Kidney (tissue), 14 donors: ENCODE data around the gene SEMA4C. TPM values are rescaled to one million over a fixed set of nuclear protein-coding genes. Genes with fewer than 3 reads are reported as not detected.

ENCODE experiments used
- DNase-seq, 5 donors: peaks; one replicate each; pipeline ENCODE4 v3.0.0-alpha.2; 2013 to 2020
- FAIRE-seq: peaks from 2 replicates; lab custom pipeline; 2012; peaks lifted over from hg19 to GRCh38; lab: Jason Lieb, UNC
- H3K27ac ChIP-seq, 2 donors: one replicate each; pipeline ENCODE4 v1.7.0; 2013; ENCODE audit warnings: low read depth in 2 of 2, low read length in 2 of 2, inconsistent platforms in 1 of 2
- H3K27me3 ChIP-seq: one replicate; pipeline ENCODE4 v1.7.1; 2013; ENCODE audit warnings: low read length, inconsistent platforms; ENCODE audit not compliant: control insufficient read depth, insufficient read depth
- H3K36me3 ChIP-seq, 3 donors: one replicate each; pipeline versions ENCODE4 v1.7.0 to v1.7.1; 2013; ENCODE audit warnings: low read length in 3 of 3, control low read depth in 1 of 3, inconsistent platforms in 1 of 3; ENCODE audit not compliant: insufficient read depth in 3 of 3, control insufficient read depth in 2 of 3
- H3K4me1 ChIP-seq, 3 donors: one replicate each; pipeline versions ENCODE4 v1.7.0 to v1.7.1; 2013; ENCODE audit warnings: low read length in 3 of 3, inconsistent platforms in 1 of 3, low read depth in 1 of 3; ENCODE audit not compliant: control insufficient read depth in 2 of 3, insufficient read depth in 2 of 3
- H3K4me3 ChIP-seq, 3 donors: one replicate each; pipeline versions ENCODE4 v1.7.0 to v1.8.1; 2013; ENCODE audit warnings: low read length in 3 of 3, control low read depth in 1 of 3, inconsistent platforms in 1 of 3
- H3K9ac ChIP-seq, 3 donors: one replicate each; pipeline versions ENCODE4 v1.7.0 to v1.7.1; 2013; ENCODE audit warnings: low read length in 3 of 3, control low read depth in 1 of 3, inconsistent platforms in 1 of 3
- H3K9me3 ChIP-seq, 3 donors: one replicate each; pipeline versions ENCODE4 v1.7.0 to v1.7.1; 2013; ENCODE audit warnings: low read length in 3 of 3, control low read depth in 1 of 3, inconsistent platforms in 1 of 3; ENCODE audit not compliant: control insufficient read depth in 2 of 3, insufficient read depth in 1 of 3
- CTCF ChIP-seq: IDR thresholded peaks from 3 replicates; pipeline ENCODE4 v1.5.1; 2012; ENCODE audit warnings: mild to moderate bottlenecking, moderate library complexity, borderline replicate concordance; ENCODE audit not compliant: insufficient read depth; ENCODE audit errors: extremely low read depth
- intact Hi-C: fragments of 100-400 bp; cut with DNase I; formaldehyde crosslinking; loops from one replicate; pipeline ENCODE4 v1.11.1; 2022
- polyA plus RNA-seq: library from polyadenylated mRNA; stranded (reverse); fragments of 350-450 nt; fragmentation: Illumina TruSeq; extraction: RNeasy Lipid Tissue Mini Kit (QIAGEN cat#74804); gene quantifications from one replicate; pipeline ENCODE4 v1.2.3, GENCODE V29; 2014; ENCODE audit warnings: low read depth, low replicate concordance; ENCODE audit not compliant: insufficient read depth
- total RNA-seq: library from RNA; stranded (reverse); fragmentation: NEBNext Ultra II Directional; extraction: Animal tissue kit (Norgen Biotek cat#: 25700); gene quantifications from one replicate; pipeline ENCODE4 v1.2.1, GENCODE V29; 2021
- donor health status: control.
- donor health status: control.
- donor health status: control.
- donor health status: control.
- donor health status: control.
- donor health status: DM: yes; HTN: yes; CAD: no.
- donor health status: Normal renal cell carcinoma (clear cell type).

Gene SEMA4C
- total and polyA plus RNA-seq, 2 donors from 2014 or later, result 11.1 to 44.6 TPM

GRCh38 chr2:96873651-96874096 lies 3.8 kb upstream of the SEMA4C start:
- peaks cover 0 to 8% (median 2%) of the 10 kb centered on the region in 3 donors for H3K4me1 ChIP-seq
- peak overlapping the region; percentile 45 to 49 for H3K27ac ChIP-seq
- no peaks in the 10 kb centered on the region for H3K9me3 ChIP-seq
- no peaks in the 10 kb centered on the region for H3K27me3 ChIP-seq
- H3K4me3 ChIP-seq, result no peak overlapping the region
- DNase-seq, result peak in 1 of 5 donors; percentile 84
- no peak for TF ChIP-seq CTCF
- no peak for FAIRE-seq
- peak overlapping the region in 1 of 3 donors; percentile 60 for H3K9ac ChIP-seq
- intact Hi-C loops, result no loop called here
- H3K36me3 ChIP-seq, result no peaks in the 10 kb centered on the region

GRCh38 chr2:96872591-96873349 lies 2.9 kb upstream of the SEMA4C start:
- peak in 1 of 5 donors; percentile 72 for DNase-seq
- intact Hi-C loops, result no loop called here
- Histone ChIP-seq H3K27me3 (no peaks in the 10 kb centered on the region), H3K27ac (no peak overlapping the region), H3K9ac (no peak overlapping the region), H3K36me3 (no peaks in the 10 kb centered on the region), H3K4me3 (no peak overlapping the region), H3K4me1 (peaks cover 0 to 8% (median 6%) of the 10 kb centered on the region in 3 donors), H3K9me3 (no peaks in the 10 kb centered on the region)
- TF ChIP-seq CTCF, result no peak
- FAIRE-seq, result no peak

- no peaks in the 10 kb centered on the region for H3K27me3 ChIP-seq
- H3K4me3 ChIP-seq, result peak overlapping the region; percentile 2 to 67 (median 41)
- H3K9ac ChIP-seq, result peak overlapping the region in 2 of 3 donors; percentile 6 to 90
- H3K27ac ChIP-seq, result peak overlapping the region; percentile 5 to 89
- H3K36me3 ChIP-seq, result peaks cover 0 to 4% (median 1%) of the 10 kb centered on the region in 3 donors
- intact Hi-C loops, result no loop called here
- H3K4me1 ChIP-seq, result peaks cover 0 to 16% (median 8%) of the 10 kb centered on the region in 3 donors
- FAIRE-seq (no peak), DNase-seq (peak; percentile 49 to 84 (median 66))
- no peaks in the 10 kb centered on the region for H3K9me3 ChIP-seq
- no peak for TF ChIP-seq CTCF
These were observed 861 bp upstream of the SEMA4C start for GRCh38 chr2:96870626-96871255.
